Loucy (cell line): ENCODE results near the gene WNK3.

ENCODE experiments used
- EZH2phosphoT487 ChIP-seq: fragments of 200-600 bp; IDR thresholded peaks from 2 replicates; pipeline ENCODE4 v1.6.1; 2018; ENCODE audit warnings: antibody characterized with exemption, mild to moderate bottlenecking, moderate library complexity, borderline replicate concordance
- TF ChIP-seq, protein P1 (sequence below): fragments of 200-600 bp; sonication (generic); conservative IDR thresholded peaks from 2 replicates; pipeline ENCODE4 v1.5.1; 2014; ENCODE audit warnings: mild to moderate bottlenecking, antibody characterized with exemption, low read length

DNA sequence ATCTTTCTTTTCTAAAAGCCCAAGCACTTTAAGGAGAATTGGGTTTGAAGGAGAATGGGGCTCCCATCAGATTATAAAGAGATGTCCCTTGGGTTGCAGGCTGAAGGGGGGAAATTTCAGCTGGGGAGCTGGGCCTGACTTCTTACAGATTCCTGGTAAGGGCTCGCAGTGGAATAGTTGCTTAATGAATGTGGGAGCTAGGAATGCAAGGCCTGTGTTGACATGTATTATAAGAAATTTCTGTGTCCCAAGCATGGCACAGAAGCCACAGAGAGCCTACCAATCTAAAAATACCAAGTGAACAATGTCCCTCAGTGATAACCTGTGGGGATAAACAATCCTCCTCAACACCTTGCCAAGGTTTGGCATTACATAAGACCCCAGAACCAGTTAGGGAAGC, 39.3 kb upstream of the WNK3 start:
- TF ChIP-seq, protein P1, sequence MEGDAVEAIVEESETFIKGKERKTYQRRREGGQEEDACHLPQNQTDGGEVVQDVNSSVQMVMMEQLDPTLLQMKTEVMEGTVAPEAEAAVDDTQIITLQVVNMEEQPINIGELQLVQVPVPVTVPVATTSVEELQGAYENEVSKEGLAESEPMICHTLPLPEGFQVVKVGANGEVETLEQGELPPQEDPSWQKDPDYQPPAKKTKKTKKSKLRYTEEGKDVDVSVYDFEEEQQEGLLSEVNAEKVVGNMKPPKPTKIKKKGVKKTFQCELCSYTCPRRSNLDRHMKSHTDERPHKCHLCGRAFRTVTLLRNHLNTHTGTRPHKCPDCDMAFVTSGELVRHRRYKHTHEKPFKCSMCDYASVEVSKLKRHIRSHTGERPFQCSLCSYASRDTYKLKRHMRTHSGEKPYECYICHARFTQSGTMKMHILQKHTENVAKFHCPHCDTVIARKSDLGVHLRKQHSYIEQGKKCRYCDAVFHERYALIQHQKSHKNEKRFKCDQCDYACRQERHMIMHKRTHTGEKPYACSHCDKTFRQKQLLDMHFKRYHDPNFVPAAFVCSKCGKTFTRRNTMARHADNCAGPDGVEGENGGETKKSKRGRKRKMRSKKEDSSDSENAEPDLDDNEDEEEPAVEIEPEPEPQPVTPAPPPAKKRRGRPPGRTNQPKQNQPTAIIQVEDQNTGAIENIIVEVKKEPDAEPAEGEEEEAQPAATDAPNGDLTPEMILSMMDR, result no peak
- TF ChIP-seq EZH2phosphoT487, result no peak
